HCT116 (cell line): Measurements from ENCODE around the gene RPL13A. TPM values are rescaled to one million over a fixed set of nuclear protein-coding genes. Genes with fewer than 3 reads are reported as not detected.

Experiments
- ATAC-seq: fragments of 200-7000 bp; cut with Tn5 transposase; 2 replicates; pipeline ENCODE4 v1.9.1; 2020; ENCODE audit warnings: mild to moderate bottlenecking, moderate library complexity
- BruUV-seq: library from RNA; stranded (reverse); fragments of 400-500 nt; replicated peaks from 2 replicates; lab custom pipeline; 2021; lab: Mats Ljungman, UMichigan
- CTCF ChIA-PET: fragments of 300-600 bp; sonication (Branson Sonifier 250); formaldehyde crosslinking; loops from one replicate; lab custom pipeline; 2021; ENCODE audit warnings: antibody characterized with exemption; lab: Charles Lee
- POLR2A ChIA-PET: fragments of 300-600, 350-600 bp; sonication (Branson Sonifier 250); formaldehyde crosslinking; loops from one replicate; lab custom pipeline; 2021; ENCODE audit warnings: antibody characterized with exemption; lab: Charles Lee
- RAD21 ChIA-PET, 2 experiments: fragments of 300-600 bp; sonication (Branson Sonifier 250); formaldehyde crosslinking; loops; one replicate each; lab custom pipeline; 2023; ENCODE audit warnings: low total read pairs in 2 of 2; ENCODE audit not compliant: uncharacterized antibody in 2 of 2, unreplicated experiment in 2 of 2, low non-redundant PET in 1 of 2; lab: Charles Lee
- DNase-seq: peaks from one replicate; pipeline ENCODE4 v3.0.0-alpha.2; 2010; ENCODE audit warnings: low read depth, low spot score
- H2AFZ ChIP-seq: fragments of 200-600 bp; shearing (Covaris generic), sonication (generic); 2 replicates; pipeline ENCODE4 v1.6.1; 2017; ENCODE audit warnings: low read depth, mixed run types, mixed read lengths, antibody characterized with exemption, low read length; ENCODE audit not compliant: poor library complexity, severe bottlenecking
- H3K27ac ChIP-seq: 2 replicates; pipeline ENCODE4 v1.5.1; 2012; ENCODE audit warnings: low read depth, low read length
- H3K27me3 ChIP-seq: fragments of 200-600 bp; sonication (generic); 2 replicates; pipeline ENCODE4 v1.6.1; 2016; ENCODE audit warnings: mixed run types, low read length, mixed read lengths; ENCODE audit not compliant: insufficient read depth
- H3K36me3 ChIP-seq, 2 experiments: fragments of 200-500 bp in 1 of 2; fragments of 200-600 bp in 1 of 2; sonication (Bioruptor generic) in 1 of 2; sonication (generic) in 1 of 2; 2 replicates each; pipeline versions ENCODE4 v1.5.1 to v1.6.1; 2014 to 2016; ENCODE audit warnings: low read length in 2 of 2, inconsistent platforms in 1 of 2, mixed read lengths in 1 of 2, mixed run types in 1 of 2; ENCODE audit not compliant: insufficient read depth in 2 of 2, control insufficient read depth in 1 of 2
- H3K4me1 ChIP-seq, 2 experiments: fragments of 200-600 bp in 1 of 2; sonication (generic) in 1 of 2; 2 replicates each; pipeline versions ENCODE4 v1.5.1 to v1.6.1; 2012 to 2017; ENCODE audit warnings: low read length in 2 of 2, inconsistent platforms in 1 of 2, mild to moderate bottlenecking in 1 of 2, mixed read lengths in 1 of 2, mixed run types in 1 of 2, moderate library complexity in 1 of 2; ENCODE audit not compliant: insufficient read depth in 2 of 2, control insufficient read depth in 1 of 2
- H3K4me2 ChIP-seq: fragments of 200-600 bp; sonication (generic); 2 replicates; pipeline ENCODE4 v1.6.1; 2017; ENCODE audit warnings: mixed run types, low read length, mixed read lengths
- H3K4me3 ChIP-seq, 2 experiments: fragments of 200-600 bp in 1 of 2; sonication (generic) in 1 of 2; replicated peaks in 1 of 2; 2 replicates each; pipeline ENCODE4 v1.5.1; 2011 to 2016; ENCODE audit warnings: low read length in 2 of 2, control low read depth in 1 of 2, low read depth in 1 of 2, mild to moderate bottlenecking in 1 of 2, mixed read lengths in 1 of 2, mixed run types in 1 of 2
- H3K79me2 ChIP-seq: fragments of 200-600 bp; sonication (generic); 2 replicates; pipeline ENCODE4 v1.6.1; 2017; ENCODE audit warnings: mild to moderate bottlenecking, mixed run types, low read length, moderate library complexity, mixed read lengths; ENCODE audit not compliant: insufficient read depth
- H3K9ac ChIP-seq: fragments of 200-600 bp; sonication (generic); 2 replicates; pipeline ENCODE4 v1.6.1; 2016; ENCODE audit warnings: low read length, mixed read lengths
- H3K9me2 ChIP-seq: fragments of 200-600 bp; sonication (generic), shearing (Covaris generic); 2 replicates; pipeline ENCODE4 v1.6.1; 2017; ENCODE audit warnings: mixed run types, mild to moderate bottlenecking, moderate library complexity; ENCODE audit not compliant: insufficient read depth
- H3K9me3 ChIP-seq, 2 experiments: fragments of 200-500 bp in 1 of 2; fragments of 200-600 bp in 1 of 2; sonication (Bioruptor generic) in 1 of 2; sonication (generic) in 1 of 2; 2 replicates each; pipeline ENCODE4 v1.6.1; 2014 to 2017; ENCODE audit warnings: low read length in 2 of 2, mixed read lengths in 2 of 2, inconsistent platforms in 1 of 2, low read depth in 1 of 2, mild to moderate bottlenecking in 1 of 2, mixed run types in 1 of 2, moderate library complexity in 1 of 2; ENCODE audit not compliant: control insufficient read depth in 1 of 2, insufficient read depth in 1 of 2
- H4K20me1 ChIP-seq: fragments of 200-600 bp; sonication (generic), shearing (Covaris generic); 2 replicates; pipeline ENCODE4 v1.6.1; 2017; ENCODE audit warnings: mixed run types, mild to moderate bottlenecking, moderate library complexity; ENCODE audit not compliant: insufficient read depth
- CBX3 ChIP-seq: IDR thresholded peaks from 2 replicates; pipeline ENCODE4 v1.6.1; 2012; ENCODE audit warnings: low read depth
- CEBPB ChIP-seq: IDR thresholded peaks from 2 replicates; pipeline ENCODE4 v1.6.1; 2012; ENCODE audit warnings: low read depth
- ELF1 ChIP-seq: IDR thresholded peaks from 2 replicates; pipeline ENCODE4 v1.6.1; 2012; ENCODE audit warnings: low read depth, borderline replicate concordance
- EZH2phosphoT487 ChIP-seq: fragments of 200-600 bp; IDR thresholded peaks from 2 replicates; pipeline ENCODE4 v1.6.1; 2018; ENCODE audit warnings: antibody characterized with exemption, borderline replicate concordance
- FOSL1 ChIP-seq: IDR thresholded peaks from 2 replicates; pipeline ENCODE4 v1.6.1; 2012; ENCODE audit warnings: low read depth
- POLR2A ChIP-seq: IDR thresholded peaks from 2 replicates; pipeline ENCODE4 v1.7.0; 2011; ENCODE audit warnings: borderline replicate concordance; ENCODE audit not compliant: insufficient read depth, insufficient read length; ENCODE audit errors: extremely low read depth
- RAD21 ChIP-seq: IDR thresholded peaks from 2 replicates; pipeline ENCODE4 v1.6.1; 2012; ENCODE audit warnings: low read depth, mild to moderate bottlenecking
- SIN3A ChIP-seq: IDR thresholded peaks from 2 replicates; pipeline ENCODE4 v1.6.1; 2012; ENCODE audit warnings: low read depth
- TCF7L2 ChIP-seq: IDR thresholded peaks from 2 replicates; pipeline ENCODE4 v1.7.0; 2011; ENCODE audit warnings: borderline replicate concordance, inconsistent platforms; ENCODE audit not compliant: insufficient read depth, insufficient read length; ENCODE audit errors: extremely low read depth
- ZBTB33 ChIP-seq: IDR thresholded peaks from 2 replicates; pipeline ENCODE4 v1.6.1; 2011; ENCODE audit warnings: mild to moderate bottlenecking, low read length, moderate library complexity; ENCODE audit not compliant: insufficient replicate concordance; ENCODE audit errors: extremely low read depth
- ZFX ChIP-seq: fragments of 450-650 bp; IDR thresholded peaks from 2 replicates; pipeline ENCODE4 v1.6.1; 2017
- ZNF274 ChIP-seq: fragments of 200-500 bp; sonication (Bioruptor generic); IDR thresholded peaks from 2 replicates; pipeline ENCODE4 v1.6.1; 2014; ENCODE audit warnings: mild to moderate bottlenecking, low read depth, low read length, inconsistent platforms
- intact Hi-C: fragments of 100-400 bp; cut with micrococcal nuclease; formaldehyde crosslinking; loops from 2 replicates; pipeline ENCODE4 v1.10.0; 2022
- total RNA-seq: library from RNA; stranded (reverse); gene quantifications from one replicate; pipeline ENCODE4 v1.2.1, GENCODE V29; 2021; ENCODE audit not compliant: unreplicated experiment
- TF ChIP-seq, protein P1 (sequence below), 3 experiments: fragments of 200-600 bp in 1 of 3; sonication (generic) in 1 of 3; IDR thresholded peaks in 2 of 3; conservative IDR thresholded peaks in 1 of 3; 2 replicates each; pipeline ENCODE4 v1.5.1; 2012 to 2017; ENCODE audit warnings: low read depth in 2 of 3, low read length in 2 of 3, antibody characterized with exemption in 1 of 3, borderline replicate concordance in 1 of 3, control low read depth in 1 of 3, mild to moderate bottlenecking in 1 of 3, mixed read lengths in 1 of 3, mixed run types in 1 of 3, moderate library complexity in 1 of 3; ENCODE audit not compliant: insufficient read depth in 1 of 3
- TF ChIP-seq, protein P2 (sequence below): IDR thresholded peaks from 2 replicates; pipeline ENCODE4 v1.6.1; 2012
- TF ChIP-seq, protein P3 (sequence below): IDR thresholded peaks from 2 replicates; pipeline ENCODE4 v1.6.1; 2012; ENCODE audit warnings: low read depth

RPL13A gene
- total RNA-seq, 1 experiment from 2014 or later, result 3,719 TPM

DNA sequence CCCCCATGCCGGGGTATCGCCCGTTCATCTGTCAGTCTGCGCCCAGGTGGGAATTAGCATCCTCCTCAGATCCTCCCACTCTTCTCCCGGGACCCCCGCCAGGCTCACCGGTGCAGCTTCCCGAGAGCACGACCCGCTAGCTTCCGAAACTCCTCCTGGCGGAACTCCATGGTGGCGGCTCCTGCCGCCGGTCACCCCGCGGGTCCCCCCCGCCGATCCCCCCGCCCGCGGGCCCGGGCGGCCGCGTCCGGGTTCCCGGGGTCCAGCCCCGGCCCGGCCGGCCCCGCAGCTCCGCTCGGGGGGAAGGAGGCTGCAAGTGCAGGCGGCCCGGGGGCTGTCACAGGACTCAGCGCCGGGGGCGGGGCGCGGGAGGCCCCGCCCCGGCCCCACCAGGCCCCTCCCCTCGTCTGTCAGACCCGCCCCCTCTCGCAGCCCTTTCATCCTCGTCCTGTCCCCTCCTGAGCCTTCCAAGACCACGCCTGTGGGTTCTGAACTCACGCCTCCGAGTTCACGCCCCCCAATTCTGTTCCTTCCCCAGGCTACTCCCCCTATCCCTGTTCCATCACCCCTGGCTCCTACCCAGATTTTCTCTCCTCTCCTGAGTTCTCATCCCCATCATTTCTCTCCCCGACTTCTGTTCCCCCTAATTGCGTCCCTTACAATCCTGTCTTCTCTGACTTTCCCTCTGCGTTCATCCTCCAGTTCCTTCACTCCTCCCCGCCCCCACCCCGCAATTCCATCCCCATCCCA, 46.0 kb upstream of the RPL13A start, which contains the start of gene SLC17A7:
Gene SLC17A7, minus strand, starts transcription at position 318 of the 750 bp plus-strand sequence. Its CDS starts 148 bp downstream, at position 170.
- intact Hi-C loops, result no loop called here
- TF ChIP-seq TCF7L2, result no peak
- TF ChIP-seq, protein P1, sequence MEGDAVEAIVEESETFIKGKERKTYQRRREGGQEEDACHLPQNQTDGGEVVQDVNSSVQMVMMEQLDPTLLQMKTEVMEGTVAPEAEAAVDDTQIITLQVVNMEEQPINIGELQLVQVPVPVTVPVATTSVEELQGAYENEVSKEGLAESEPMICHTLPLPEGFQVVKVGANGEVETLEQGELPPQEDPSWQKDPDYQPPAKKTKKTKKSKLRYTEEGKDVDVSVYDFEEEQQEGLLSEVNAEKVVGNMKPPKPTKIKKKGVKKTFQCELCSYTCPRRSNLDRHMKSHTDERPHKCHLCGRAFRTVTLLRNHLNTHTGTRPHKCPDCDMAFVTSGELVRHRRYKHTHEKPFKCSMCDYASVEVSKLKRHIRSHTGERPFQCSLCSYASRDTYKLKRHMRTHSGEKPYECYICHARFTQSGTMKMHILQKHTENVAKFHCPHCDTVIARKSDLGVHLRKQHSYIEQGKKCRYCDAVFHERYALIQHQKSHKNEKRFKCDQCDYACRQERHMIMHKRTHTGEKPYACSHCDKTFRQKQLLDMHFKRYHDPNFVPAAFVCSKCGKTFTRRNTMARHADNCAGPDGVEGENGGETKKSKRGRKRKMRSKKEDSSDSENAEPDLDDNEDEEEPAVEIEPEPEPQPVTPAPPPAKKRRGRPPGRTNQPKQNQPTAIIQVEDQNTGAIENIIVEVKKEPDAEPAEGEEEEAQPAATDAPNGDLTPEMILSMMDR (IDR thresholded peaks at IDR 0.05 in 2 of 3, conservative IDR thresholded peaks at IDR 0.05 in 1 of 3; ENCODE audit: borderline replicate concordance in 1 of 3, insufficient read depth in 1 of 3, low read depth in 2 of 3, low read length in 2 of 3), result no peak
- TF ChIP-seq EZH2phosphoT487, result no peak
- no peak for TF ChIP-seq ZBTB33
- TF ChIP-seq ZNF274, result no peak
- TF ChIP-seq ZFX, result no peak
- TF ChIP-seq, protein P2, sequence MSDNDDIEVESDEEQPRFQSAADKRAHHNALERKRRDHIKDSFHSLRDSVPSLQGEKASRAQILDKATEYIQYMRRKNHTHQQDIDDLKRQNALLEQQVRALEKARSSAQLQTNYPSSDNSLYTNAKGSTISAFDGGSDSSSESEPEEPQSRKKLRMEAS, result no peak
- no peak for TF ChIP-seq ELF1
- TF ChIP-seq POLR2A, result no peak
- TF ChIP-seq SIN3A, result no peak
- no peak for TF ChIP-seq FOSL1
- TF ChIP-seq, protein P3, sequence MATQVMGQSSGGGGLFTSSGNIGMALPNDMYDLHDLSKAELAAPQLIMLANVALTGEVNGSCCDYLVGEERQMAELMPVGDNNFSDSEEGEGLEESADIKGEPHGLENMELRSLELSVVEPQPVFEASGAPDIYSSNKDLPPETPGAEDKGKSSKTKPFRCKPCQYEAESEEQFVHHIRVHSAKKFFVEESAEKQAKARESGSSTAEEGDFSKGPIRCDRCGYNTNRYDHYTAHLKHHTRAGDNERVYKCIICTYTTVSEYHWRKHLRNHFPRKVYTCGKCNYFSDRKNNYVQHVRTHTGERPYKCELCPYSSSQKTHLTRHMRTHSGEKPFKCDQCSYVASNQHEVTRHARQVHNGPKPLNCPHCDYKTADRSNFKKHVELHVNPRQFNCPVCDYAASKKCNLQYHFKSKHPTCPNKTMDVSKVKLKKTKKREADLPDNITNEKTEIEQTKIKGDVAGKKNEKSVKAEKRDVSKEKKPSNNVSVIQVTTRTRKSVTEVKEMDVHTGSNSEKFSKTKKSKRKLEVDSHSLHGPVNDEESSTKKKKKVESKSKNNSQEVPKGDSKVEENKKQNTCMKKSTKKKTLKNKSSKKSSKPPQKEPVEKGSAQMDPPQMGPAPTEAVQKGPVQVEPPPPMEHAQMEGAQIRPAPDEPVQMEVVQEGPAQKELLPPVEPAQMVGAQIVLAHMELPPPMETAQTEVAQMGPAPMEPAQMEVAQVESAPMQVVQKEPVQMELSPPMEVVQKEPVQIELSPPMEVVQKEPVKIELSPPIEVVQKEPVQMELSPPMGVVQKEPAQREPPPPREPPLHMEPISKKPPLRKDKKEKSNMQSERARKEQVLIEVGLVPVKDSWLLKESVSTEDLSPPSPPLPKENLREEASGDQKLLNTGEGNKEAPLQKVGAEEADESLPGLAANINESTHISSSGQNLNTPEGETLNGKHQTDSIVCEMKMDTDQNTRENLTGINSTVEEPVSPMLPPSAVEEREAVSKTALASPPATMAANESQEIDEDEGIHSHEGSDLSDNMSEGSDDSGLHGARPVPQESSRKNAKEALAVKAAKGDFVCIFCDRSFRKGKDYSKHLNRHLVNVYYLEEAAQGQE, result no peak
- no peak for TF ChIP-seq CEBPB
- no peak for TF ChIP-seq RAD21
- no peak for TF ChIP-seq CBX3
- peaks cover 7 to 31% of the 10 kb centered on the region in 2 experiments; a peak in 3 of 4 replicates for H3K4me1 ChIP-seq
- DNase-seq, result no peak
- no peaks in the 10 kb centered on the region for H3K9me3 ChIP-seq
- peaks cover 21% of the 10 kb centered on the region for H3K27me3 ChIP-seq
- no TSS peak for BruUV-seq
- no peaks in the 10 kb centered on the region for H4K20me1 ChIP-seq
- H3K27ac ChIP-seq, result peak within 1 kb of the TSS; percentile 92; the same call in 1 of the 2 replicates
- ChIA-PET POLR2A (interaction anchor here (1.2 kb wide), 1 partner anchor 38 kb away, joined by 3 read pairs; no protein-coding TSS in a partner anchor), CTCF (interaction anchor here (0.6 to 1.1 kb wide), 2 partner anchors 50 to 80 kb away, joined by 3 read pairs; partner anchors contain the start of gene TEAD2), RAD21 (no interaction called here)
- no peaks in the 10 kb centered on the region for H3K79me2 ChIP-seq
- H3K4me3 ChIP-seq, result peak within 1 kb of the TSS; percentile 63 to 80; a peak in 3 of 4 replicates
- peak within 1 kb of the TSS; percentile 68 for H2AFZ ChIP-seq
- no peak for ATAC-seq
- no peaks in the 10 kb centered on the region for H3K9me2 ChIP-seq
- H3K36me3 ChIP-seq, result no peaks in the 10 kb centered on the region
- H3K4me2 ChIP-seq, result peak within 1 kb of the TSS; percentile 98
- H3K9ac ChIP-seq, result peak within 1 kb of the TSS; percentile 86
